ENCODE results near the gene FGF8. TPM values are rescaled to one million over a fixed set of nuclear protein-coding genes. Genes with fewer than 3 reads are reported as not detected.

The FGF8 gene
- total and polyA plus RNA-seq, 9 of the 15 experiments (the other 6 are each of a cell fraction or from before 2014, with no cell fraction given) = 0.13 to 0.82 (median 0.37) TPM; not detected in 5

DNA sequence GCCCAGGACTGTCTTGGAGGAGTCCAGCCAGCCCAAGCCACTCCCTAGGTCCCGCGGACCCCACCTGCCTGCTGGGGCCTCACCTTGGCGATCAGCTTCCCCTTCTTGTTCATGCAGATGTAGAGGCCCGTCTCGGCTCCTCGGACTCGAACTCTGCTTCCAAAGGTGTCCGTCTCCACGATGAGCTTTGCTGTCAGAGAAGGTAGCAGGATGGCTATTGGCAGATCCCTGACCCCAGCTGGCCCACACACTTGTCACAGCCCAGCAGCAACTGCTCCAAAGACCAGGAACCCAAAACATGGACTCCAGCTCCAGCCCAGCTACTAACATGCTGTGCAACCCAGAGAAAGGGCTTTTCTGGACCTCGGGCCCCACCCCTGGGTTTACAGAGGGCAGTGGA lies 4.5 kb downstream of the FGF8 start:
- peaks cover 0 to 22% of the 10 kb centered on the region in 2 experiments; a peak in 2 of 5 replicates for H3K4me1 ChIP-seq (replicated peaks in 1 of 2; ENCODE audit: control insufficient read depth in 2 of 2, insufficient read depth in 2 of 2, low read length in 2 of 2)
- H3K79me2 ChIP-seq (ENCODE audit: control insufficient read depth, insufficient read depth, low read length) = no peaks in the 10 kb centered on the region
- H3K9me1 ChIP-seq (ENCODE audit: control insufficient read depth, insufficient read depth, low read length) = no peaks in the 10 kb centered on the region
- ChIA-PET POLR2A (interaction anchor here (0.7 to 1.4 kb wide), 5 partner anchors 11 to 190 kb away, joined by 3 to 5 read pairs (median 3); partner anchors contain the start of gene NPM3), CTCF (ENCODE audit: low intra/inter-chr PET ratio) (no interaction called here)
- WGBS (ENCODE audit: insufficient coverage, low coverage, missing lambda C conversion rate) = 50% methylated on average over 9 of the region's 10 CpGs
- H3K9me3 ChIP-seq (replicated peaks; ENCODE audit: control insufficient read depth, insufficient read depth, low read depth, low read length) = no peaks in the 10 kb centered on the region
- peak overlapping the region in 1 of 2 experiments; percentile 60; a peak in 1 of 4 replicates for H3K9ac ChIP-seq (ENCODE audit: insufficient read depth in 1 of 2, low read depth in 2 of 2, low read length in 2 of 2)
- in situ Hi-C loops (cut with MboI) = no loop called here
- no peak overlapping the region for H3K27ac ChIP-seq (ENCODE audit: extremely low read depth, low read depth, low read length)
- no peak overlapping the region for H3K4me3 ChIP-seq
- 0 out of 2 replicates have a peak, but pooled peaks cover 5% of the 10 kb centered on the region for H4K20me1 ChIP-seq (replicated peaks; ENCODE audit: control insufficient read depth, insufficient read depth, low read length)
- intact Hi-C loops (cut with micrococcal nuclease) = no loop called here
- ATAC-seq (no peak), FAIRE-seq (no peak), DNase-seq (ENCODE audit: extremely low read depth in 1 of 4, low spot score in 3 of 4) (no peak)
- peaks cover 10 to 32% of the 10 kb centered on the region in 2 experiments; a peak in 4 of 5 replicates for H3K27me3 ChIP-seq (ENCODE audit: control insufficient read depth in 2 of 2, insufficient read depth in 2 of 2, low read length in 2 of 2)
- no peak overlapping the region for H2AFZ ChIP-seq (ENCODE audit: low read depth, low read length)
- H3K4me2 ChIP-seq (ENCODE audit: insufficient read depth, low read length) = no peak overlapping the region
- H3K36me3 ChIP-seq (ENCODE audit: control insufficient read depth, insufficient read depth, low read length) = no peaks in the 10 kb centered on the region
- BruUV-seq (replicated peaks) = no TSS peak
- TF ChIP-seq, protein P1, sequence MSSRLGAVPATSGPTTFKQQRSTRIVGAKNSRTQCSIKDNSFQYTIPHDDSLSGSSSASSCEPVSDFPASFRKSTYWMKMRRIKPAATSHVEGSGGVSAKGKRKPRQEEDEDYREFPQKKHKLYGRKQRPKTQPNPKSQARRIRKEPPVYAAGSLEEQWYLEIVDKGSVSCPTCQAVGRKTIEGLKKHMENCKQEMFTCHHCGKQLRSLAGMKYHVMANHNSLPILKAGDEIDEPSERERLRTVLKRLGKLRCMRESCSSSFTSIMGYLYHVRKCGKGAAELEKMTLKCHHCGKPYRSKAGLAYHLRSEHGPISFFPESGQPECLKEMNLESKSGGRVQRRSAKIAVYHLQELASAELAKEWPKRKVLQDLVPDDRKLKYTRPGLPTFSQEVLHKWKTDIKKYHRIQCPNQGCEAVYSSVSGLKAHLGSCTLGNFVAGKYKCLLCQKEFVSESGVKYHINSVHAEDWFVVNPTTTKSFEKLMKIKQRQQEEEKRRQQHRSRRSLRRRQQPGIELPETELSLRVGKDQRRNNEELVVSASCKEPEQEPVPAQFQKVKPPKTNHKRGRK (tag; IDR thresholded peaks at IDR 0.05) = no peak
- TF ChIP-seq PHTF2 (CRISPR knock-in tag; IDR thresholded peaks at IDR 0.05) = no peak
- no peak for TF ChIP-seq GABPA (tag; conservative IDR thresholded peaks at IDR 0.05; ENCODE audit: low read depth)
- no peak for TF ChIP-seq RUNX1 (IDR thresholded peaks at IDR 0.05; ENCODE audit: low read depth)
- no peak for TF ChIP-seq CBFB (CRISPR knock-in tag; IDR thresholded peaks at IDR 0.05)
- no peak for TF ChIP-seq ZNF76 (CRISPR knock-in tag; IDR thresholded peaks at IDR 0.05; ENCODE audit: borderline replicate concordance)
- TF ChIP-seq, protein P2, sequence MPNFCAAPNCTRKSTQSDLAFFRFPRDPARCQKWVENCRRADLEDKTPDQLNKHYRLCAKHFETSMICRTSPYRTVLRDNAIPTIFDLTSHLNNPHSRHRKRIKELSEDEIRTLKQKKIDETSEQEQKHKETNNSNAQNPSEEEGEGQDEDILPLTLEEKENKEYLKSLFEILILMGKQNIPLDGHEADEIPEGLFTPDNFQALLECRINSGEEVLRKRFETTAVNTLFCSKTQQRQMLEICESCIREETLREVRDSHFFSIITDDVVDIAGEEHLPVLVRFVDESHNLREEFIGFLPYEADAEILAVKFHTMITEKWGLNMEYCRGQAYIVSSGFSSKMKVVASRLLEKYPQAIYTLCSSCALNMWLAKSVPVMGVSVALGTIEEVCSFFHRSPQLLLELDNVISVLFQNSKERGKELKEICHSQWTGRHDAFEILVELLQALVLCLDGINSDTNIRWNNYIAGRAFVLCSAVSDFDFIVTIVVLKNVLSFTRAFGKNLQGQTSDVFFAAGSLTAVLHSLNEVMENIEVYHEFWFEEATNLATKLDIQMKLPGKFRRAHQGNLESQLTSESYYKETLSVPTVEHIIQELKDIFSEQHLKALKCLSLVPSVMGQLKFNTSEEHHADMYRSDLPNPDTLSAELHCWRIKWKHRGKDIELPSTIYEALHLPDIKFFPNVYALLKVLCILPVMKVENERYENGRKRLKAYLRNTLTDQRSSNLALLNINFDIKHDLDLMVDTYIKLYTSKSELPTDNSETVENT (CRISPR knock-in tag; IDR thresholded peaks at IDR 0.05) = no peak
- no peak for TF ChIP-seq RB1 (IDR thresholded peaks at IDR 0.05; ENCODE audit: low read depth)
- TF ChIP-seq, protein P3, sequence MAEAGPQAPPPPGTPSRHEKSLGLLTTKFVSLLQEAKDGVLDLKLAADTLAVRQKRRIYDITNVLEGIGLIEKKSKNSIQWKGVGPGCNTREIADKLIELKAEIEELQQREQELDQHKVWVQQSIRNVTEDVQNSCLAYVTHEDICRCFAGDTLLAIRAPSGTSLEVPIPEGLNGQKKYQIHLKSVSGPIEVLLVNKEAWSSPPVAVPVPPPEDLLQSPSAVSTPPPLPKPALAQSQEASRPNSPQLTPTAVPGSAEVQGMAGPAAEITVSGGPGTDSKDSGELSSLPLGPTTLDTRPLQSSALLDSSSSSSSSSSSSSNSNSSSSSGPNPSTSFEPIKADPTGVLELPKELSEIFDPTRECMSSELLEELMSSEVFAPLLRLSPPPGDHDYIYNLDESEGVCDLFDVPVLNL (CRISPR knock-in tag; IDR thresholded peaks at IDR 0.05; ENCODE audit: low read depth) = no peak
- TF ChIP-seq CREBBP (IDR thresholded peaks at IDR 0.05; ENCODE audit: low read depth, low read length) = no peak
- no peak for TF ChIP-seq ZC3H11A (IDR thresholded peaks at IDR 0.05; ENCODE audit: low read depth, low read length)
- TF ChIP-seq ZNF695 (CRISPR knock-in tag; IDR thresholded peaks at IDR 0.05) = no peak
- TF ChIP-seq GATA2 (CRISPR knock-in tag; IDR thresholded peaks at IDR 0.05) = no peak
- TF ChIP-seq NRF1 (conservative IDR thresholded peaks at IDR 0.05 in 1 of 2, IDR thresholded peaks at IDR 0.05 in 1 of 2) = no peak
- TF ChIP-seq ZNF239 (CRISPR knock-in tag; IDR thresholded peaks at IDR 0.05) = no peak
- TF ChIP-seq ZC3H8 (IDR thresholded peaks at IDR 0.05) = no peak
- no peak for TF ChIP-seq OTX1 (CRISPR knock-in tag; IDR thresholded peaks at IDR 0.05)
- no peak for TF ChIP-seq POLR2H (tag; IDR thresholded peaks at IDR 0.05; ENCODE audit: low read depth)

All from K562 (cell line).